CD4-positive, alpha-beta T cell treated with Interleukin-15 for 4 hours (primary cell): ENCODE data around the gene PPM1H.
"Not testable (repeated sequence)": the region's sequence is repeated elsewhere in the genome, so short reads cannot be mapped to it uniquely, and the experiment has no call there.

Experiments used
- DNase-seq: peaks from one replicate; pipeline ENCODE4 v3.0.0-alpha.2; 2020; ENCODE audit warnings: low spot score

The PPM1H gene

GRCh38 chr12:62909340-62909739 lies 25.6 kb downstream of the PPM1H start:
- no peak for DNase-seq

- DNase-seq, result no peak
Measured at GRCh38 chr12:62908674-62909073, 26.3 kb downstream of the PPM1H start.

- no peak for DNase-seq
Measured at GRCh38 chr12:62907561-62907960, 27.4 kb downstream of the PPM1H start.

DNA sequence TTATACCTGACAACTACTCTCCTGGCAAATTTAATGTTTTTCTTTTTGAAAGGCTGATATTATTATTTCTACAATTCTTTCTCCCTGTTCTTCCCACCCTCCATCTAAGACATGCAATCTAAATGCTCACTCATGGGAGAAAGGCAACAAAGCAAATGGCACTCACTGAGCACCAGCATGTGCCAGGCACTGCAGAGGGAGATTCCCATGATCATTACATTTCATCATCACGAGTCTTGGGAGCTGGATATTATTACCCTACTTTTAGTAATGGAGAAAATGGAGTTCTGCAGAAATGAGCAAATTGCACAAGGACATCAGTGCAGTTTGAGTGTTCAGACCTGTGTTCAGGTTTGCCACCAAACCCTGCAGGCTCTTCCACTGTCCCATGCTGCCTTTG lies 27.9 kb downstream of the PPM1H start:
- DNase-seq, result no peak

DNA sequence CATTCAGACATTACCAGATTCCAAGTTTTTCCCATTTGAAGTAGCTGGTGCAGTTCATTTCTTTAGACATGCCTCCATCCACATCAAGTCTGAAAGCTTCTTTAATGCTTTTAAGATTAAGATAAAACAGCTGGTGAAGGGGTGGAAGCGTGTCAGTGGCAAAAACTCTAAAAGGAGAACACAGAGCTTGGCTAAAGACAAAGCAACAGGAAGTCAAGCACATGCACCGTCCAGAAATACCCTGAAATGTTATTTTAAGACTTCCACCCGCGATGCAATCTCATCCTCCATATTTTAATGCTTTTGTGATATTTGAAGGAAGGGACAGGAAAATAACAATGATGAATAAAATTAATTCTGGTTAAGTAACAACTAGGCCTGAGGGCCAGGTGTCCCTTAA lies 31.8 kb downstream of the PPM1H start:
- no peak for DNase-seq

- DNase-seq, result no peak
Measured at GRCh38 chr12:62900686-62901272, 34.2 kb downstream of the PPM1H start.

GRCh38 chr12:62899568-62900390 lies 35.2 kb downstream of the PPM1H start:
- DNase-seq, result no peak

DNA sequence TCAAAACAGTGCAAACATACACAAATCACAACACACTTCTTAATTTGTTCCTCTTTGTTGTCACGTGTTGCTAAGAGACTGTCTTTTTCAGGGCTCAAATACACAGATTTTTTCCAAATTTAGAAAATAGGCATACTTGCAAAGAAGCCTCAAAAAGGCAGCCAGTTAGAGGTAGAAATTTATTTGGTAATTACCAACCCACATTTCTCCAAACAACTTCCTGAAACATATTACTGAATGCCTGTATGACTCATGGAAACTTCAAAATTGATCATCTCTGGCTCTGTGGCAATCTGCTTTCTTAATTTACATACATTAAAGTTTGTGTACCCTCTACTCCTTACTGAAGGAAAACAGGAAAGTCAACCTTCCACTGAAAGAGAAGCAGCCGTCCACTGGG lies 36.4 kb downstream of the PPM1H start:
- no peak for DNase-seq

DNA sequence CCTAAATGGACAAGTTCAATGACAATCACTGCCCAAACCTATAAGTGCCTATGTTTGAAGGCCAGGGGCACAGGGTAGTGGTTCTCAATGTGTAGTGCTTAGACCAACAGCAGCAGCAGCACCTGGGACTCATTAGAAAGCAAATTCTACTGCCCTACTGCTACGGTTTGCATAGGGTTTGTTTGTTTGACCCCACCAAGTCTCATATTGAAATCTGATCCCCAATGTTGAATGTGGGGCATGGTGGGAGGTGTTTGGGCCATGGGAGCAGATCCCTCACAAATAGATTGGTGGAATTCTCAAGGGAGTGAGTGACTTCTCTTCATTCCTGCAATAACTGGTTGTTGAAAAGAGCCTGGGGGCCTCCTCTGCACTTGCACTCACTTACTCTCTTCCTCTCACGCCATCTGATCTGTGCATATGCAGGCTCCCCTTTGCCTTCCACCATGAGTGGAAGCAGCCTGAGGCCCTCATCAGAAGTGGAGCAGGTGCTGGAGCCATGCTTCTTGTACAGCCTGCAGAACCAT lies 39.5 kb downstream of the PPM1H start:
- no peak for DNase-seq

DNA sequence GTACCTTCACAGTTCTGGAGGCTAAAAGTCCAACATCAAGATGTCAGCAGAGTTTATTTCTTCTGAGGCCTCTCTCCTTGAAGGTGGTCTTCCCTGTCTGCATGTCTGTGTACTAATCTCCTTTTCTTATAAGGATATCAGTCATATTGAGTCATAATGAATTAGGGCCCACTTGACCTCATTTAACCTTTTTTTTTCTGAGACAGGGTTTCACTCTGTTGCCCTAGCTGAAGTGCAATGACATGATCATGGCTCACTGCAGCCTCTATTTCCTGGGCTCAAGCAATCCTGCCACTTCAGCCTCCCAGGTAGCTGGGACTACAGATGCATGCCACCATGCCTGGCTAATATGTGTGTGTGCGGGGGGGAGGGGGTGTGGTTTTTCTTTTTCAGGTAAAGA lies 41.7 kb downstream of the PPM1H start:
- DNase-seq, result no peak

DNA sequence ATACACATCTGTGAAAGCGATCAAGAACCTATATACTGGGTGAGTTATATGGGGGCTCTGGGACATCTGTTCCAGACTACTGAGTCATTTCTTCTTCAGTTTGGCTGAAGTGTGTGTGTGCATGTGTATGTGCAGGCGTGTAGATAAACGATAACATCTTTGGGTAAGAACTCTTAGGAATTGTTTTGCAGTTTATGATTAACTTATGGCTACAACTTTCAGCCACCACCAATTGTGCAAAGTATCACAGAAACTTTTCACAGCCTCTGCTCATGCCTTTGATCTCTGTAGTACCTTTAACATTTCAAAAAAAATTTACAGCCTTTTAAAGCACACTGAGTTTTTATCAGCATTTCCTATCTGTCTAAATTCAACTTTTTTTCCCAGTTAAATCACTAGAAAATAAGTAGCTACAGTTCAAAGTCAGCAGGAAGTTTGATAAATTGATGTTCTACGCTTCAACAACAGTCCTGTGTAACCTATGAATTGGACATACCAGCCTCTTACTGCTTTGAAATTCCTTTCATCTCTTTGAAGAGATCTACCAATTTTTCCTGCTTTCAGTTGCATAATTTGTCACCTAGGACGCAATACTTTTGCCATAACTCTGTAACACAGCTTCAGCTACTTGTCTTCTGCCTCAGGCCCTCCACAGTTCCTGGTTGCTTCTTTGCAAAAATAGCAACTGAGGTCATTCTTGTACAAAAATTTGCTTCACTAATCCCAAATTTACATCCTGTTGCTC lies 43.0 kb downstream of the PPM1H start:
- no peak for DNase-seq

GRCh38 chr12:62888454-62889110 lies 46.4 kb downstream of the PPM1H start:
- no peak for DNase-seq

DNA sequence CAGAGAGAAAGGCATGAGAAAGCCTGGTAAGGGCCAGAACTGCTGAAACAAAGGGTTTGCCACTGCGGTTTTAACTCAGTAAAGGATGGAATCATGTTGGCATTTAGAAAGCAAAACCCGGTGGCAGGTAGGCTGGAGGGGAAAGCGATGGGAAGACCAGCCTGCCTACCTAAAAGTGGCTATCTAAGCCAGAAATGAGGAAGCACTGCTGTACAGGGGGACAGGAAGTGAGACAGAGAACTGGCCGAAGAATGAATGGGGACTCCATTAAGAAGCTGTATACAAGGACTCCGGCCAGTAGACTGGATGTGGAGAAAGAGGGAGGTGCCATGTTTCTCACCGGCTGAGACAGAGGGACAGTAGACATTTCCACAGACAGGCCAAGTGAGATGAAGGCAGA lies 48.2 kb downstream of the PPM1H start:
- no peak for DNase-seq

- DNase-seq, result no peak
Measured at GRCh38 chr12:62885242-62885641, 49.7 kb downstream of the PPM1H start.

GRCh38 chr12:62884832-62885231 lies 50.1 kb downstream of the PPM1H start:
- not testable (repeated sequence) for DNase-seq

DNA sequence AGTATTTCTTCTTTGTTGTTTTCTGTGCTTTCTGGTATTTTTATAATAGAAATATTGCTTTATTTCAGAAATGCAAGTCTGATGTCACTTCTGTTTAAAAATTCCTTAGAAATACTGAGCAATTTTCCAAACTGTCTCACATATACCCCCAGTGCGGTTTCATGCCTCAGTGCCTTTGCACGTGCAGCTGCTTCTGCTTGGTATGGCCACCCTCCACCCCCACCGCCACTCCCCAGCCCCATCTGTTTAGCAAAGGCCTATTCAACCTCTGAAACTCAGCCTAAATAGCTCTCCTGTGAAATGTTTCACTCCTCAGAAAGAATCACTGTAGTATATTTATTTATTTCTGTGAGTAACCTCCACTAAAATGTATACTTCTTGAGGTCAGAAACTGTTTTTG lies 52.3 kb downstream of the PPM1H start:
- DNase-seq, result no peak

- DNase-seq, result no peak
Measured at GRCh38 chr12:62882140-62882539, 52.8 kb downstream of the PPM1H start.

GRCh38 chr12:62879691-62880090 lies 55.3 kb downstream of the PPM1H start:
- DNase-seq, result no peak

DNA sequence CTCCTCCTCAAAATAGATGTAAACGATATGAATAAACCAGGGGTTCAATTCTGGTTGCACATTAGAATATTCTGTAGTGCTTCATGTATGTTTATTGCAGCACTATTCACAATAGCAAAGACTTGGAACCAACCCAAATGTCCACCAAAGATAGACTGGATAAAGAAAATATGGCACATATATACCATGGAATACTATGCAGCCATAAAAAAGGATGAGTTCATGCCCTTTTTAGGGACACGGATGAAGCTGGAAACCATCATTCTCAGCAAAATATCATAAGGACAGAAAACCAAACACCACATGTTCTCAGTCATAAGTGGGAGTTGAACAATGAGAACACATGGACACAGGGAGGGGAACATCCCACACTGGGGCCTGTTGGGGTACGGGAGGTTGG lies 55.7 kb downstream of the PPM1H start:
- not testable (repeated sequence) for DNase-seq

GRCh38 chr12:62878211-62878610 lies 56.7 kb downstream of the PPM1H start:
- no peak for DNase-seq

- DNase-seq, result no peak
Measured at GRCh38 chr12:62876938-62877548, 57.9 kb downstream of the PPM1H start.
